ENCODE data around the gene STX19.
A peak's percentile ranks its signal among the peaks of the same experiment; 100 is the strongest.
"Not testable (repeated sequence)": the region's sequence is repeated elsewhere in the genome, so short reads cannot be mapped to it uniquely, and the experiment has no call there.

STX19 gene

DNA sequence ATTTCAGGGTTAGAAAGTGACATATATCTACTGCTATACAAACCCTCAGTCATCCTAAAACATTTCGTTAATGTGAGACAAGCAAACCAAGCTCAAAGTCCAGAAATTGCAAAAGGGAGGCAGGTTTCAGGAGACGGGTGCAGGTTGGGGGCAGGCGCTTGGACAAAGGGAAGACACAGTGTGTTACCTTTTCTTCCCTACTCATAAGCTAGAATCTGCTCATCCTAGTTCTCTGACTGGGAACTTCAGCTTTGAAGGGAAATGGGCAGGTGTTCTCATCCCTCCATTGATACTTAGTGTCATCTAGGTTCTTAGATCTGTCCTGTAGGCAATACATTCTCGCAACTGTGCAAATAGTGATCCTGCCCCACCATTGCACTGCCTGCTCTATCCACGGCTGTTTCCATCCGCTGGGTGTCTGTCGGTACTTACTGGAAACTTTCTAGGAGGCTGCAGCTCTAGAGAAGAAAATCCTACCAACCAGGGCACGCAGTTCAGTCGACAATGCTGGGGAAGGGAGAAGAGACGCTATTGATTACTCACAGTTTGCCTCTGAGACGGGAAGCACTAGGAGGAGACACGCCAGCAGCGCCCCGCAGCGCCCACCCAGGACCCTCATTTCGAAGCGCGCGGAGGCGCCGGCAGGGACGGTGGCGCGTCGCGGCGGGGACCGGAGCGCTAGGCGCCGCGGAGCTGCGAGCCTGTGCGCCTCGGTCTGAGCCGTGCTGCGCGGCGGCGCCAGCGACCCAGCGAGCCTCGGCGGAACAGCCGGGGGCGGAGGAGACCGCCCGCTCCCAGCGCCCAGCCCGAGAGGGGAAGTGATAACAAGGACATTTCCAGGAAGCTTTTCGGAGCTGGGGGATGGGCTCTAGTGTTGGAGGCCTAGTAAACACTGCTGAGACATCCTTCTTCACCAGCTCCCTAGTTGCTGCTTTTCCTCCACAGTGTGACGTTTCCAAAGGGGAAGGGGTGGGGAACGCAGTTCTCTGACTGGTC lies 55.0 kb downstream of the STX19 start, which contains the start of gene PROS1:
Gene PROS1 (minus strand): TSS at position 766 of the 996 bp plus-strand sequence. CDS start 147 bp downstream, at position 619.
- DNase-seq: peak; percentile 50

DNA sequence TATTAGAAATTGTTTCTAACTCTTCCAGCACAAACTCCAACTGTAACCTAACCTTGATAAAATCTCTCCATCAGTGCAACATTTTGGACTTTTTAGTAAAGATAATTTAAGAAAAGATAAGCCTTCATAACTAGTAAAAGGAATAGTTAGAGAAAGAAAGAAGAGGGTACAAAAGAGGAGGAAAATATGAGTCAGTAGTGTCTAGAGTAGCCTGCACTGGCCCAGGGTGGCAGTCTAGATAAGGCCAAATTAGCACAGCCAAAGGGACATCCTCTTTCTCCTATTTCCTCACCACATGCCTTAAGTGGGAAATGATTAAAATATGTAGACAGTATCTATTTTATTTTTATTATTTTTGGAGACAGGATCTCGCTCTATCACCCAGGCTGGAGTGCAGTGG lies 58.4 kb downstream of the STX19 start:
- DNase-seq: no peak

DNA sequence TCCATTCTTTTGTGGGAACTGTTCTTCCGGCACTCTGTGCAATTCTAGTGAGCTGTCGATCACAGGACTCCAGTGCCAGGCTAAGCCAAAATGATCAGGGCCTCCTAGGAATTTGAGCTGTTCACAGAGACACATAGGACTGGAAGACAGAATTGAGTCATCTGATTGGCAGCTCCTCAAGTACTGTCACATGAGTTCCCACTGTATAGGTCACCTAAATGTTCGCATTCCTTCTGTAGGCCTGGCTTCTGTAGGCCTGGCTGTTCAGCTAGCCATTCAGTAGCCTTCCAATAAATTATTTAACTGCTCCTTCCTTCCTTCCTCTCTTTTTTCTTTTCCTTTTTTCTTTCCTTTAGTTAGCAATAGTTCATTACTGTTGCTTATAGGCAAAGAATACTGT lies 59.0 kb downstream of the STX19 start:
- no peak for DNase-seq

DNA sequence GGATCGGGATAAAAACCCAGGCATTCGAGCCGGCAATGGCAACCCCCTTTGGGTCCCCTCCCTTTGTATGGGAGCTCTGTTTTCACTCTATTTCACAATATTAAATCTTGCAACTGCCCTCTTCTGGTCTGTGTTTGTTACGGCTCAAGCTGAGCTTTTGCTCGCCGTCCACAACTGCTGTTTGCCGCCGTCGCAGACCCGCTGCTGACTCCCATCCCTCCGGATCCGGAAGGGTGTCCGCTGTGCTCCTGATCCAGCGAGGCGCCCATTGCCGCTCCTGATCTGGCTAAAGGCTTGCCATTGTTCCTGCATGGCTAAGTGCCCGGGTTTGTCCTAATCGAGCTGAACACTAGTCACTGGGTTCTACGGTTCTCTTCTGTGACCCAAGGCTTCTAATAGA lies 63.3 kb downstream of the STX19 start:
- not testable (repeated sequence) for DNase-seq
